Measurements from ENCODE around the gene MTCH1.
"Not testable (repeated sequence)": the region's sequence is repeated elsewhere in the genome, so short reads cannot be mapped to it uniquely, and the experiment has no call there.

MTCH1 gene

DNA sequence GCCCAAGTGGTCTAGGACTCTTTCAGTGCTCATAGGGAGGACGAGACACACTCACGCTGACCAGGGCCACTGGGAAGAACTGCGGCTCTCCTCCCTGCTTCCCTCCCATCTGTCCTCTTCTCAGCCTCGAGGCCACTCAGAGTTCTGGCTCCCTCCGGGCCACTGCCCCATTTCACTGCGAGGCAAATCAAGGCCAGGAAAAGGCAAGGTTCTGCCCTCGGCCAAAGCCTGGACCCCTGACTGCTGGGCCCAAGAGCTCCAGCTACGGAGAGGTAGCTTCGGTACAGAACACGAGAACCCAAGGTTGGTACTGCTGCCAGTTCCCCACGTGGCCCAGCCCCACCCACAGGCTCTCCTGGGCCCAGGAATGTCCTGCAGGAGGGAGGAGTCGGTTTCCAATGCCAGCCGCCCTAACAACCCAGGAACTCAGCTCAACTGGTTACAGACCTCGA lies 16.7 kb downstream of the MTCH1 start:
- no peak for DNase-seq (ENCODE audit: low spot score)

- DNase-seq (ENCODE audit: low spot score), result no peak
Measured at GRCh38 chr6:36968266-36968977, 17.6 kb downstream of the MTCH1 start.

- DNase-seq (ENCODE audit: low spot score), result no peak
Measured at GRCh38 chr6:36967757-36968156, 18.2 kb downstream of the MTCH1 start.

DNA sequence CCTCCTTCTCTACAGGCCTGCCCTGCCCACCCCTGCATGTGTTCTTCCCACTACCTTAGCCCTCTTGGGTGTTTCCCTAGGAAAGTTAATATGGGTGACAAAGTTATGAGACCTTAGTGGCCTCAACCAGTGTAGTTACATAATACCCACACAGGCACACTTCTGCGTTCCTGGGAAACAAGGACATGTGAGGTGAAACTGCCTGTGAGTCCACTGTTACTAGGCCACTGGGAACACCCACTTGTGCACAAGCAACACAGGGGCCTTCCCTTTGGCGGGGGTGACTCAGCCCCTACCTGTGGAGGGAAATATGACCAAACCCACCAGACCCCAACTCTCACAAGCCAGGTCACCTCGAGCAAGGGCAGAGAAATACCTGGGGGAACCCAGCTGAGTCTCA lies 18.7 kb downstream of the MTCH1 start:
- no peak for DNase-seq (ENCODE audit: low spot score)

- DNase-seq (ENCODE audit: low spot score), result no peak
Measured at GRCh38 chr6:36964908-36965307, 21.1 kb downstream of the MTCH1 start.

- no peak for DNase-seq (ENCODE audit: low spot score)
Measured at GRCh38 chr6:36964349-36964748, 21.6 kb downstream of the MTCH1 start.

- DNase-seq (ENCODE audit: low spot score), result no peak
Measured at GRCh38 chr6:36963451-36964290, 22.3 kb downstream of the MTCH1 start.

DNA sequence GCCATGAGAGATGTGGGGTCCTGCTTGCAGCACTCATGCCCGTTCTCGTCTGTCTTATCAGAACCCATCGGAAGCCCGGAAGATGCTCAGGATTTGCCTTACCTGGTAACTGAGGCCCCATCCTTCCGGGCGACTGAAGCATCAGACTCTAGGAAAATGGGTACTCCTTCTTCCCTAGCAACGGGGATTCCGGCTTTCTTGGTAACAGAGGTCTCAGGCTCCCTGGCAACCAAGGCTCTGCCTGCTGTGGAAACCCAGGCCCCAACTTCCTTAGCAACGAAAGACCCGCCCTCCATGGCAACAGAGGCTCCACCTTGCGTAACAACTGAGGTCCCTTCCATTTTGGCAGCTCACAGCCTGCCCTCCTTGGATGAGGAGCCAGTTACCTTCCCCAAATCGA lies 23.1 kb downstream of the MTCH1 start:
- DNase-seq (ENCODE audit: low spot score), result no peak

- DNase-seq (ENCODE audit: low spot score), result no peak
Measured at GRCh38 chr6:36961441-36962435, 24.3 kb downstream of the MTCH1 start.

DNA sequence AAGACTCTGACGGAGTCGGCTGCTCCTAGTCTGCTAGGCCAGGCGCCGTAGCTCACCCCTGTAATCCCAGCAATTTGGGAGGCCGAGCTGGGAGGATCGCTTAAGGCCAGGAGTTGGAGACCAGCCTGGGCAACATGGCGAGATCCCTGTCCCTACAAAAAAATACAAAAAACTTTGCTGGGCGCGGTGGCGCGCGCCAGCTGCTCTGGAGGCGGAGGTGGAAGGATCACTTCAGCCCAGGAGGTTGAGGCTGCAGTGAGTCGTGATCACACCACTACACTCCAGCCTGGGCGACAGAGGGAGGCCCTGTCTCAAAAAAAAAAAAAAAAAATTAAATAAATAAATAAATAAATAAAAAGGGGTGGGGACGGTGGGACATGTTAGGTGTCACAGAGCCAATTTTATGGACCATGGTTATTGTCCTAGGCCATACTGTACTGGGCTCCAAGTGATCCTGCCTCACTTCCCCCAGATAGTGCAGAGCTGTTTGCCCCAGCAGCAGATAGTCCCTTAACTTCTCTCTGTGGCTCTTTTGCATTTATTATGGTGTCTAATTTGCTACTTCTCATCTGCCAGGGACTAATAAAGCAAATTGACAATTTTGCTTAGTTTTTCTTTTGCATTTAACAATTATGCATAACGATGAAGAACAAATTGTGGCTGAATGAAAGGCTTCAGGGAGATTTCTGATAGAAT lies 26.3 kb downstream of the MTCH1 start:
- no peak for DNase-seq (ENCODE audit: low spot score)

GRCh38 chr6:36958775-36959554 lies 27.0 kb downstream of the MTCH1 start:
- no peak for DNase-seq (ENCODE audit: low spot score)

GRCh38 chr6:36957773-36958271 lies 28.2 kb downstream of the MTCH1 start:
- DNase-seq (ENCODE audit: low spot score), result no peak

DNA sequence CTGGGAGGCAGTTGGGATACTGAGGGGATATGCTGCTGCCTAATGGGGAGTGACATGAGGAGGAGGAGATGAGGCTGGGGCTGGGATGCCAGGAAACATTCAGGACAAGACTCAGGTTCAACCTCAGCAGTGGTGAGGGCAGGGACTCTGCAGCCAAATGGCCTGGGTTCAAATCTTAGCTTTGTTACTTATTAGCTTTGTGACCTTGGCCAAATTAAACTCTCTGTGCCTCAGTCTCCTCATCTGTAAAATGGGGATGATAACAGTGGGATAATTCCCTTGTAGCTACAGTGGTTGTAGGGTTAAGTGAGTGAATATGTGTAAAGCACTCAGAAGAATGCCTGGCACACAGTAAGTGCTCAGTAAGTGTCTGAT lies 29.6 kb downstream of the MTCH1 start:
- no peak for DNase-seq (ENCODE audit: low spot score)

- DNase-seq (ENCODE audit: low spot score), result no peak
Measured at GRCh38 chr6:36955671-36956445, 30.1 kb downstream of the MTCH1 start.

DNA sequence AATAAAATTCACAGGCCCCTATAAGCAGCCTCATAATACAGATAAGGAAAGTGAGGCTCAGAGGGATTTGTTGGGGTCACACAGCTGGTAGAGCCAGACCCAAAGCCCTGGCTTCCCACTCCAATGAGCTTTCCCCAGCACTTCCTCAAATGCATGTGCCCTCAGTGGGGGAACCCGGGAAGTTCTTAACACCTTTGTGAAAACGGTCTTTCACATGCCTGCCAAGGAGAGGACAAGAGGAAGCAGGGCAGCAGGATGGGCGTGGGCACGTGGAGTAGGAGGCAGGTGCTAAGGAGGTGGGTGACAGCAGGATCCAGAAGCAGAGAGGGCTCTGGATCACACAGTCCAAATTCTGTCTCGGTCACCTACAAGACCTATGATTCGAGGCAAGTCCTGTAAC lies 30.9 kb downstream of the MTCH1 start:
- no peak for DNase-seq (ENCODE audit: low spot score)

- no peak for DNase-seq (ENCODE audit: low spot score)
Measured at GRCh38 chr6:36954262-36954931, 31.6 kb downstream of the MTCH1 start, which contains the start of gene PI16. TSS of gene PI16 (plus strand) at chr6:36954738. CDS start at chr6:36954761, 23 bp downstream.

DNA sequence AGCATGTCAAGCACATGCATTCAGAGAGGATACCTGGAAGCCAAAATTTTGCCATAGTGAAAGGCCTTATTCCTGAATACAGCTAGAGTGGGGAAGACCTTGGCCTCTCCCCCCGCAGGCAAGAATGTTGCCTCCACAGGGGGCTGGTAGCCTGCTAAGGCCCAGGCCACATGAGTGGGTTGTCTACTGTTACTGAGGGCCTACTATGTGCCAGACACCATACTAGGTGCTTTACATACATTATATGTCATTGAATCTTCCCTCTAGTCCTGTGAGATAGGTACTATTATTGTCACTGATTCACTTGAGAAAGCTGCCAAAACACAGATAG lies 32.1 kb downstream of the MTCH1 start:
- DNase-seq (ENCODE audit: low spot score), result no peak

DNA sequence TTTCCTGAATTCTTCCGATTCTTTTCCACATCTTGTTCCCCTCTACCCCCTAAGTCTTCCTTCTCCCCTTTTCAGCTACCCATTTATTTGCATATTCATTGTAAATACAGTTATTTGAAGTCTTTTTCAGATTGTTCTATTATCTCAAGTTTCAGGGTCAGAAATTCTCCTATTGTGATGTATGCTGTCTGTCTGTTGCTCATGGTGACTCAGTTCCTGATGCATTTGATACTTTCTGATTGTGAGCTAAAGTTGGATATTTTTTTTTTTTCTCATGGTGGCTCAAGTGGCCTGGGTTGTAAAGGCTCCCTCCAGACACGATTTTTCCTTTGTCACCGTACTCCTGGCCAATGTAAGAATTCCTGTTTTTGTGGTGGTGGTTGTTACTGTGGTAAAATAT lies 36.4 kb downstream of the MTCH1 start:
- DNase-seq (ENCODE audit: low spot score), result no peak

DNA sequence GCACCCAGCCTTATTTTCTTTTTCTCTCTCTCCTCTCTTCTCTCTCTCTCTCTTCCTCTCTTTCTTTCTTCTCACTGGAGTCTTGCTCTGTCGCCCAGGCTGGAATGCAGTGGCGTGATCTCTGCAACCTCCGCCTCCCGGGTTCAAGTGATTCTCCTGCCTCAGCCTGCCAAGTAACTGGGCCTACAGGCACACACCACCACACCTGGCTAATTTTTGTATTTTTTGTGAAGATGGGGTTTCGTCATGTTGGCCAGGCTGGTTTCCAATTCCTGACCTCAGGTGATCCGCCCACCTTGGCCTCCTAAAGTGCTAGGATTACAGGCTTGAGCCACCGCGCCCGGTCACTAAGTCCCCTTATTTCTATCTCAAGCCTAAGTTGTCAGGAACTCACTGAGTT lies 36.9 kb downstream of the MTCH1 start:
- not testable (repeated sequence) for DNase-seq (ENCODE audit: low spot score)
